ENCODE data around the gene MTR.

The MTR gene

DNA sequence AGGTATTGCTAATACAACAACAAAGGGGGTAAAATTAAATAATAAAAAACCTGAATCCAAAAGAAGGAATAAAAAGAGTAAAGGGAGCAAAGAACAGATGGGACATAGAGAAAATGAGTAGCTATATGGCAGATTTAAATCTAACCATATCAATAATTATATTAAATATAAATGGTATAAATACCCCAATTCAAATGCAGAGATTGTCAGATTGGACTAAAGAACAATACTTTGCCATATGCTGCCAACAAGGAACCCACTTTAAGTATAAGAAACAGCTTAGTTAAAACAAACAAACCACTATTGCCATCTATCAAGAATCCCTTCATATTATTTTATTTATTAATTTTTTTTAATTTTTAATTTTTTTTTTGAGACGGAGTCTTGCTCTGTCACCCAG lies 122.4 kb downstream of the MTR start:
- H3K4me1 ChIP-seq (ENCODE audit: low read length): no peaks in the 10 kb centered on the region
- H3K9me3 ChIP-seq (replicated peaks; ENCODE audit: insufficient read depth, low read length): no peaks in the 10 kb centered on the region
- no peaks in the 10 kb centered on the region for H3K27me3 ChIP-seq (replicated peaks; ENCODE audit: insufficient read depth, low read length)
- no peak overlapping the region for H3K27ac ChIP-seq (ENCODE audit: low read length)
- no peaks in the 10 kb centered on the region for H4K20me1 ChIP-seq (ENCODE audit: insufficient read depth, low read length)
- no peaks in the 10 kb centered on the region for H3F3A ChIP-seq (ENCODE audit: insufficient read depth, low read length)
- H3K79me2 ChIP-seq (ENCODE audit: low read length): no peaks in the 10 kb centered on the region
- DNase-seq: no peak
- H3K9ac ChIP-seq (ENCODE audit: low read length): no peak overlapping the region
- no peak for TF ChIP-seq EZH2 (optimal IDR thresholded peaks at IDR 0.05; ENCODE audit: low read depth, low read length)
- no peak for TF ChIP-seq EZH2phosphoT487 (IDR thresholded peaks at IDR 0.05; ENCODE audit: low read length)
- TF ChIP-seq, protein P1, sequence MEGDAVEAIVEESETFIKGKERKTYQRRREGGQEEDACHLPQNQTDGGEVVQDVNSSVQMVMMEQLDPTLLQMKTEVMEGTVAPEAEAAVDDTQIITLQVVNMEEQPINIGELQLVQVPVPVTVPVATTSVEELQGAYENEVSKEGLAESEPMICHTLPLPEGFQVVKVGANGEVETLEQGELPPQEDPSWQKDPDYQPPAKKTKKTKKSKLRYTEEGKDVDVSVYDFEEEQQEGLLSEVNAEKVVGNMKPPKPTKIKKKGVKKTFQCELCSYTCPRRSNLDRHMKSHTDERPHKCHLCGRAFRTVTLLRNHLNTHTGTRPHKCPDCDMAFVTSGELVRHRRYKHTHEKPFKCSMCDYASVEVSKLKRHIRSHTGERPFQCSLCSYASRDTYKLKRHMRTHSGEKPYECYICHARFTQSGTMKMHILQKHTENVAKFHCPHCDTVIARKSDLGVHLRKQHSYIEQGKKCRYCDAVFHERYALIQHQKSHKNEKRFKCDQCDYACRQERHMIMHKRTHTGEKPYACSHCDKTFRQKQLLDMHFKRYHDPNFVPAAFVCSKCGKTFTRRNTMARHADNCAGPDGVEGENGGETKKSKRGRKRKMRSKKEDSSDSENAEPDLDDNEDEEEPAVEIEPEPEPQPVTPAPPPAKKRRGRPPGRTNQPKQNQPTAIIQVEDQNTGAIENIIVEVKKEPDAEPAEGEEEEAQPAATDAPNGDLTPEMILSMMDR (IDR thresholded peaks at IDR 0.05; ENCODE audit: low read length): no peak
- no peak overlapping the region for H2AFZ ChIP-seq (ENCODE audit: low read length)
- H3K36me3 ChIP-seq (replicated peaks; ENCODE audit: insufficient read depth, low read length): no peaks in the 10 kb centered on the region
- no peaks in the 10 kb centered on the region for H3K9me2 ChIP-seq (replicated peaks; ENCODE audit: insufficient read depth, low read length)
- no peak overlapping the region for H3K4me3 ChIP-seq (ENCODE audit: low read length)
- no peak overlapping the region for H3K4me2 ChIP-seq (ENCODE audit: low read depth, low read length)

DNA sequence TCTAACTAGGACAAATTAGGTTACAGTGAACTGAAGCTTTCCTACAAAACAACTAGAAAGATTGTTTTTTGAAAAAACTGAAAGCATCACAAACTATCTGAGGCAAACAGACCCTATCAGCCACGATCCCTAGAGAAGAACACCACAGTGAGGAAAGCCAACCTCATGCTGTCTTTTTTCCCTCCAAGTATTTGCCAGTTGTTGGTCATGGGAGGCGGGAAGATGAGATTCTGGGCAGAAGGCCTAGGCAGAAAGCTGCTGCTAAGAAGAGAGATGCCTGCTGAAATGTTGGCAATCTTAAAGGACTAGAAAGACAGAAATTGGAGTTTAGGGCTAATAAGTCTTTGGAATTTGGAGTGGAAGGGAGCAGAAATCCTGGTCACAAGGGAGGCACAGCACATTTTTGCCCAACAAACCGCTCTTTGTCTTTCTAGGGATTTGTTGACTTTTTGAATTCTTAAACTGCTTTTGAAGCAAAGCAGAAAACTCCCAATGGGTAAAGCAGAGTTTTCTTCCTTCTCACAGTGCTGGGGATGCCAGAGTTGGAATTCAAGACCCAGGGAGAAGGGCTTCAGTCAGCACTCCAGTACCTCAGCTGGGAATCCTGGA lies 125.3 kb downstream of the MTR start:
- Histone ChIP-seq H4K20me1 (ENCODE audit: insufficient read depth, low read length) (no peaks in the 10 kb centered on the region), H3K27ac (ENCODE audit: low read length) (no peak overlapping the region), H3K9me3 (replicated peaks; ENCODE audit: insufficient read depth, low read length) (no peaks in the 10 kb centered on the region), H3K79me2 (ENCODE audit: low read length) (no peaks in the 10 kb centered on the region), H3F3A (ENCODE audit: insufficient read depth, low read length) (no peaks in the 10 kb centered on the region), H3K9ac (ENCODE audit: low read length) (no peak overlapping the region), H3K4me1 (ENCODE audit: low read length) (no peaks in the 10 kb centered on the region), H3K4me2 (ENCODE audit: low read depth, low read length) (no peak overlapping the region), H3K9me2 (replicated peaks; ENCODE audit: insufficient read depth, low read length) (no peaks in the 10 kb centered on the region), H3K4me3 (ENCODE audit: low read length) (no peak overlapping the region), H3K27me3 (replicated peaks; ENCODE audit: insufficient read depth, low read length) (no peaks in the 10 kb centered on the region), H3K36me3 (replicated peaks; ENCODE audit: insufficient read depth, low read length) (no peaks in the 10 kb centered on the region), H2AFZ (ENCODE audit: low read length) (no peak overlapping the region)
- TF ChIP-seq, protein P1 (IDR thresholded peaks at IDR 0.05; ENCODE audit: low read length): no peak
- no peak for TF ChIP-seq EZH2phosphoT487 (IDR thresholded peaks at IDR 0.05; ENCODE audit: low read length)
- TF ChIP-seq EZH2 (optimal IDR thresholded peaks at IDR 0.05; ENCODE audit: low read depth, low read length): no peak
- DNase-seq: no peak

DNA sequence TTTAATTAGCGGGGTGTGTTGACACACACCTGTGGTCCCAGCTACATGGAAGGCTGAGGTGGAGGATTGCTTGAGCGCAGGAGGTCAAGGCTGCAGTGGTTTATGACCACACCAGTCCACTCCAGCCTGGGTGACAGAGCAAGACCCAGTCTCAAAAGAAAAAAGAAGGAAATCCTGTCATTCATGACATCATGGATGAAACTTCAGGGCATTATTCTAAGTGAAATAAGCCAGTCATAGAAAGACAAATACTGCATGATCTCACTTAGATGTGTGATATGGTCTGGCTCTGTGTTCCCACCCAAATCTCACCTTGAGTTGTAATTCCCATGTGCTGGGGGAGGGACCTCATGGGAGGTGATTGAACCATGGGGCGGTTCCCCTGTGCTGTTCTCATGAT lies 126.5 kb downstream of the MTR start:
- H4K20me1 ChIP-seq (ENCODE audit: insufficient read depth, low read length): no peaks in the 10 kb centered on the region
- no peak overlapping the region for H2AFZ ChIP-seq (ENCODE audit: low read length)
- H3K79me2 ChIP-seq (ENCODE audit: low read length): no peaks in the 10 kb centered on the region
- no peak overlapping the region for H3K9ac ChIP-seq (ENCODE audit: low read length)
- H3F3A ChIP-seq (ENCODE audit: insufficient read depth, low read length): no peaks in the 10 kb centered on the region
- H3K9me2 ChIP-seq (replicated peaks; ENCODE audit: insufficient read depth, low read length): no peaks in the 10 kb centered on the region
- H3K27ac ChIP-seq (ENCODE audit: low read length): no peak overlapping the region
- H3K4me1 ChIP-seq (ENCODE audit: low read length): no peaks in the 10 kb centered on the region
- H3K9me3 ChIP-seq (replicated peaks; ENCODE audit: insufficient read depth, low read length): no peaks in the 10 kb centered on the region
- H3K36me3 ChIP-seq (replicated peaks; ENCODE audit: insufficient read depth, low read length): no peaks in the 10 kb centered on the region
- TF ChIP-seq, protein P1 (IDR thresholded peaks at IDR 0.05; ENCODE audit: low read length): no peak
- TF ChIP-seq EZH2 (optimal IDR thresholded peaks at IDR 0.05; ENCODE audit: low read depth, low read length) (no peak), EZH2phosphoT487 (IDR thresholded peaks at IDR 0.05; ENCODE audit: low read length) (no peak)
- DNase-seq: no peak
- no peaks in the 10 kb centered on the region for H3K27me3 ChIP-seq (replicated peaks; ENCODE audit: insufficient read depth, low read length)
- H3K4me2 ChIP-seq (ENCODE audit: low read depth, low read length): no peak overlapping the region
- H3K4me3 ChIP-seq (ENCODE audit: low read length): no peak overlapping the region
